ENCODE data around the gene IGFLR1. TPM values are rescaled to one million over a fixed set of nuclear protein-coding genes. Genes with fewer than 3 reads are reported as not detected.

The IGFLR1 gene
- total RNA-seq, 1 donor from 2014 or later: 15.3 TPM

DNA sequence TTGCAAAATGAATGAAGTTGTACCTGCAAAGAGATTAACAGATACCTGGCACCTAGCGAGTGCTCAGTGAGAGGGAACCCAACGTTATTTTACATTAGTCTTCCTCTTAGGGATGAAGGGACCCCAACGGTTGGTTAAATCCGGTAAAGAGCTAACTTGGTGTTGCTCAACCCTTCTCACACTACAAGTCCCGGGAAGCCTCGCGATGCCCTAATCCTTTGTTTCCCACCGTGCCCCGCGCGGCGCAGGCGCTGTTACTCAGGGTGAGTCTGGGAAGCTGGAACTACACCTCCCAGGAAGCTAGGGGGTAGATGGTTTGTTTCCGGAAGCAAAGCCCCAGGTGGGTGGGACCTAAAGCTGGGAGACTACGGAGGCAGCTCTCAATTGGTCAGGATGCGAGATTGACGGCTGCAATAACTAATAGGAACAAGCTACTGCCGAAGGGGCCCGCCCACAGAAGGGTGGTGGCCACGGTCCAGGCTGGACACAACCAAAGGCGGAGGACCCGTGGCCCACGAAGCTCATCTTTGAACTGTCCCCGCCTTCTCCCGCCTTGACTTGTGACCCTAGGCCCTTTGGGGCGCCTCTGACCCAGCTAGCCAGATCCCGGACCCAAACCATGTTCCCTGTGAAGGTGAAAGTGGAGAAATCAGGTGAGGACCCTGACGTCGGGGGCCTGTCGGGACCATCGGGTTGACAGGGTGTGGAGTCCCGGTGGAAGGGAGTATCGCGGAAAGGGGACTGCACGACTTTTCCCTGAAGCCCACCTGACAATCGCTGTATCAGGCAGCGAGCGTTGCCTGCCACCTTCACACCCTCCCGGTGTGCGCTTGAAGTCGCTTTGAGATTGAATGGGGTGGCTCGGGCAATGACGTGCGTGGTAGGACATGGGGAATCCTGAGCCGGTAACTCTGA lies 6.1 kb upstream of the IGFLR1 start, which contains the start of gene LIN37:
Gene LIN37, plus strand, starts transcription at position 471 of the 915 bp plus-strand sequence. Its CDS starts 149 bp downstream, at position 620.
- TF ChIP-seq, protein P1, sequence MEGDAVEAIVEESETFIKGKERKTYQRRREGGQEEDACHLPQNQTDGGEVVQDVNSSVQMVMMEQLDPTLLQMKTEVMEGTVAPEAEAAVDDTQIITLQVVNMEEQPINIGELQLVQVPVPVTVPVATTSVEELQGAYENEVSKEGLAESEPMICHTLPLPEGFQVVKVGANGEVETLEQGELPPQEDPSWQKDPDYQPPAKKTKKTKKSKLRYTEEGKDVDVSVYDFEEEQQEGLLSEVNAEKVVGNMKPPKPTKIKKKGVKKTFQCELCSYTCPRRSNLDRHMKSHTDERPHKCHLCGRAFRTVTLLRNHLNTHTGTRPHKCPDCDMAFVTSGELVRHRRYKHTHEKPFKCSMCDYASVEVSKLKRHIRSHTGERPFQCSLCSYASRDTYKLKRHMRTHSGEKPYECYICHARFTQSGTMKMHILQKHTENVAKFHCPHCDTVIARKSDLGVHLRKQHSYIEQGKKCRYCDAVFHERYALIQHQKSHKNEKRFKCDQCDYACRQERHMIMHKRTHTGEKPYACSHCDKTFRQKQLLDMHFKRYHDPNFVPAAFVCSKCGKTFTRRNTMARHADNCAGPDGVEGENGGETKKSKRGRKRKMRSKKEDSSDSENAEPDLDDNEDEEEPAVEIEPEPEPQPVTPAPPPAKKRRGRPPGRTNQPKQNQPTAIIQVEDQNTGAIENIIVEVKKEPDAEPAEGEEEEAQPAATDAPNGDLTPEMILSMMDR (conservative IDR thresholded peaks at IDR 0.05; ENCODE audit: low read depth, low read length): no peak
- H3K4me3 ChIP-seq (ENCODE audit: low read depth, low read length): peak within 1 kb of the TSS; percentile 84
- DNase-seq (ENCODE audit: low read depth): peak; percentile 97

DNA sequence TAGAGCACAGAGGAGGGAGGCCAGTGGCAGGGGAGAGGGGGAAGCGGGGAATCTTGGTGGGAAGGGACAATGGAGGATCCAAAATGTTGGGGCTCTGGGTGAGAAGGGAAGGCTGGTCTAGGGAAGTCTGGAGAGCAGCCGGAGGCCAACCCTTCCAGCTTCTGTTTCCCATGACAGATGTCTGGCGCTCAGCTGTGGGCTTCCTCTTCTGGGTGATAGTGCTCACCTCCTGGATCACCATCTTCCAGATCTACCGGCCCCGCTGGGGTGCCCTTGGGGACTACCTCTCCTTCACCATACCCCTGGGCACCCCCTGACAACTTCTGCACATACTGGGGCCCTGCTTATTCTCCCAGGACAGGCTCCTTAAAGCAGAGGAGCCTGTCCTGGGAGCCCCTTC lies 4.3 kb upstream of the IGFLR1 start:
- TF ChIP-seq, protein P1 (conservative IDR thresholded peaks at IDR 0.05; ENCODE audit: low read depth, low read length): no peak
- H3K4me3 ChIP-seq (ENCODE audit: low read depth, low read length): peak overlapping the region; percentile 91
- DNase-seq (ENCODE audit: low read depth): no peak

DNA sequence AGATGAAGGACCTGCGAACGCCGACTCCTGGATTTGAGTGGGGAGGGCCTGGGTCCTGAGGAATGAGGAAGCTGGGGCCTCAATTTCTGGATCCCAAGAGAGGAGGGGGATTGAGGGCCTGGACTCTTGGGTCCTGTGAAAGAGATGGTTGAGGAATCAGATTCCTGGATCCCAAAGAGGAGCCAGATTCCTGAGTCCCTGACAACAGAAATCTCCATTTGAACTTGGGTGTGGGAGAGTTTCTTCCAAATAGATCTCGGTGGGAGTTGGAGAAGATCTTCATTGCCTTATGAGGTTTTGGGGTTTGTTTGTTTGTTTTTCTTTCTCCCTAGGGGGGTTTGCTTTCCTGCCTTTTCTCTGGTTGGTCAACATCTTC lies 3.8 kb upstream of the IGFLR1 start:
- peak overlapping the region; percentile 91 for H3K4me3 ChIP-seq (ENCODE audit: low read depth, low read length)
- TF ChIP-seq, protein P1 (conservative IDR thresholded peaks at IDR 0.05; ENCODE audit: low read depth, low read length): no peak
- no peak for DNase-seq (ENCODE audit: low read depth)

DNA sequence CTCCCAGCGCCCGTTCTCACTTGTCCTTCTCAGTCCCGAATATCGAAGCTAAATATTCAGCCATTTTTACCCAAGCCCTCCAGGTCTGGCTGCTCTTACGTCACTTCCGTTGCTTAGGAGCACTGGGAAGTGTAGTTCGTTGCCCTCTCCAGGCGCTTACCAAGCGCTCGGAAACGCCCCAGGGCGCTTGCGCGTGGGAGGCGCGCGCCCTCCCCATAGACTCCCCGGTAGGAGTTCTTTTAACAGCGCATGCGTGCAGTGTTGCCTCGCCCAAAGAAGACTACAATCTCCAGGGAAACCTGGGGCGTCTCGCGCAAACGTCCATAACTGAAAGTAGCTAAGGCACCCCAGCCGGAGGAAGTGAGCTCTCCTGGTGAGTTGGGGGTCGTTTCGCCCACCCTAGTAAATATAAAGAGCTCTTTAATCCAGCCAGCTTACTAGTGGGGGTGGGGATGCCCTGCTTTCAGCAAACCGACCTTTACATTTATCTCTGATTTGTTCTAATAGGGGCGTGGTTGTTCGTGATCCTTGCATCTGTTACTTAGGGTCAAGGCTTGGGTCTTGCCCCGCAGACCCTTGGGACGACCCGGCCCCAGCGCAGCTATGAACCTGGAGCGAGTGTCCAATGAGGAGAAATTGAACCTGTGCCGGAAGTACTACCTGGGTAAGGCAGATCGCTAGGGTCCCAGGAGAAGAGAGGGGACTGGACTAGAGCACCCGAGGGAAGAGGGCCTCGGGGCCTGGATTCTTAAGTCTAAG lies 3.3 kb upstream of the IGFLR1 start, which contains the start of the genes PSENEN and U2AF1L4:
Gene PSENEN, plus strand, starts transcription at position 324 of the 759 bp plus-strand sequence. Its CDS starts 280 bp downstream, at position 604.
Gene U2AF1L4, minus strand, starts transcription at position 91 of the 759 bp plus-strand sequence. Its CDS starts 27 bp downstream, at position 64.
- peak within 1 kb of the TSS; percentile 91 for H3K4me3 ChIP-seq (ENCODE audit: low read depth, low read length)
- TF ChIP-seq, protein P1 (conservative IDR thresholded peaks at IDR 0.05; ENCODE audit: low read depth, low read length): no peak
- peak; percentile 92 for DNase-seq (ENCODE audit: low read depth)

DNA sequence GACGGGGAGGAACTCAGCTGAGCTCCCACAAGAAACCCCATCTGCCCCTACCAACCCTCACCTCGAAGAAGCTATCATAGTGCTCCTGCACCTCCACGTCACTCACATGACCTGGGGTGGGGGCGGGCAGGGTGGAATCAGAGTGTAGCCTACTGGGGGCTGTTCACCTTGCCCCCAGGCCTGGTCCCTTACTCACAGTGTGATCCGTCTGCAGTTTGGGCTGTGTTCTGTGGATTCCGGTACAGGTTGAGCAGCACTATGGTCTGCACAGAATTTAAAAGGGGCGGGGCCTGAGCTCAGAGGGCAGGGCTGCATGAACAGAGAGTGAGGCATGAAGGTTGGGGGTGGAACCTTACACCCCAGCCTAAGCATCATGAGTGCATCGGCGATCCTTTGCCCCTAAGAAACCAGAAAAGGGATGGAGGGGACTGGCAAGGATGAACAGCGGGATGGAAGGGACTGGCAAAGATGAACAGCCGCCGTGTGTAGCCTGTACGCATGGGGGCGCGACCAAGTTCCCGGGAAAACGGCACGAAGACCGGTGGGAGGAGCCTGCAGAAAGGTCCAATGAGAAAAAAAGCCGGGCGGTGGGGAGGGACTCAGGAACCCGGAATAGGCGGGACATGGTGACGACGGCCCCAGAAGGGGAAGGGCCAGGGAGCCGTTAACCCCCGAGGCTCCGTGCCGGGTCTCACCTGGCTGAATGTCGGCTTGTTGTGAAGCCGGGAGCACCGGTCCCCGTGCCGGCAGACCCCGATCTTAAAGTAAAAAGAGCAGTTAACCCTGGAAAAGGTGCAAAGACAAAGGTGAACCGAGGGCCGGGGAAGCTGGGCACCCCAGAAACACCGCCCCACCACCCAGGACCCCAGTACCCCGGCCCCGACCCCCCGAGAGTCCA lies 2.4 kb upstream of the IGFLR1 start:
- H3K4me3 ChIP-seq (ENCODE audit: low read depth, low read length): peak overlapping the region; percentile 91
- TF ChIP-seq, protein P1 (conservative IDR thresholded peaks at IDR 0.05; ENCODE audit: low read depth, low read length): peak; percentile 51
- peak; percentile 70 for DNase-seq (ENCODE audit: low read depth)

Measured in epithelial cell of proximal tubule (primary cell).